Endothelial cell of umbilical vein (primary cell): Measurements from ENCODE around the gene PHF23. TPM values are rescaled to one million over a fixed set of nuclear protein-coding genes. Genes with fewer than 3 reads are reported as not detected.

Experiments used
- BruUV-seq: library from RNA; stranded (reverse); fragments of 400-500 nt; replicated peaks from 2 replicates; lab custom pipeline; 2021; lab: Mats Ljungman, UMichigan
- CTCF ChIA-PET: fragments of 300-600, 350-600 bp; sonication (Branson Sonifier 250); formaldehyde crosslinking; loops from one replicate; lab custom pipeline; 2021; ENCODE audit warnings: antibody characterized with exemption, inconsistent platforms; lab: Charles Lee
- POLR2A ChIA-PET: fragments of 300-600, 350-600 bp; sonication (Branson Sonifier 250); formaldehyde crosslinking; loops from one replicate; lab custom pipeline; 2021; ENCODE audit warnings: antibody characterized with exemption, inconsistent platforms; lab: Charles Lee
- DNase-seq: peaks from one replicate; pipeline ENCODE4 v3.0.0-alpha.2; 2011; ENCODE audit warnings: low read depth, low spot score
- FAIRE-seq: peaks from 2 replicates; lab custom pipeline; 2011; peaks lifted over from hg19 to GRCh38; lab: Jason Lieb, UNC
- H2AFZ ChIP-seq: 2 replicates; pipeline ENCODE4 v1.6.0; 2012; ENCODE audit warnings: low read depth, low read length, control low read depth, inconsistent platforms
- H3K27ac ChIP-seq: 2 replicates; pipeline ENCODE4 v1.5.1; 2011; ENCODE audit warnings: low read depth, mild to moderate bottlenecking, control low read depth, low read length, moderate library complexity; ENCODE audit not compliant: insufficient read depth
- H3K27me3 ChIP-seq, 2 experiments: 2 replicates each; pipeline versions ENCODE4 v1.6.0 to v1.6.1; 2011; ENCODE audit warnings: low read length in 2 of 2, mixed read lengths in 1 of 2; ENCODE audit not compliant: control insufficient read depth in 2 of 2, insufficient read depth in 2 of 2
- H3K36me3 ChIP-seq, 2 experiments: 2 replicates in 1 of 2; 3 replicates in 1 of 2; pipeline ENCODE4 v1.5.1; 2011; ENCODE audit warnings: low read length in 2 of 2, mild to moderate bottlenecking in 1 of 2, moderate library complexity in 1 of 2; ENCODE audit not compliant: control insufficient read depth in 2 of 2, insufficient read depth in 2 of 2; ENCODE audit errors: extremely low read depth in 1 of 2
- H3K4me1 ChIP-seq: 3 replicates; pipeline ENCODE4 v1.5.1; 2011; ENCODE audit warnings: mild to moderate bottlenecking, low read length; ENCODE audit not compliant: control insufficient read depth, insufficient read depth; ENCODE audit errors: extremely low read depth
- H3K4me2 ChIP-seq: 2 replicates; pipeline ENCODE4 v1.6.1; 2011; ENCODE audit warnings: low read length, control low read depth, mixed read lengths; ENCODE audit not compliant: insufficient read depth
- H3K4me3 ChIP-seq, 3 experiments: fragments of 200-600 bp in 1 of 3; sonication (generic), shearing (Covaris generic) in 1 of 3; replicated peaks in 1 of 3; 2 replicates each; pipeline ENCODE4 v1.5.1; 2011 to 2016; ENCODE audit warnings: control low read depth in 3 of 3, low read length in 3 of 3, mild to moderate bottlenecking in 2 of 3, inconsistent platforms in 1 of 3, low read depth in 1 of 3, moderate library complexity in 1 of 3; ENCODE audit not compliant: insufficient read depth in 1 of 3
- H3K79me2 ChIP-seq: 2 replicates; pipeline ENCODE4 v1.6.0; 2012; ENCODE audit warnings: low read length, inconsistent platforms; ENCODE audit not compliant: control insufficient read depth, insufficient read depth
- H3K9ac ChIP-seq: replicated peaks from 2 replicates; pipeline ENCODE3; 2011; ENCODE audit warnings: low read length, control low read depth; ENCODE audit not compliant: insufficient read depth; ENCODE audit errors: extremely low read depth
- H3K9me1 ChIP-seq: replicated peaks from 3 replicates; pipeline ENCODE4 v1.6.0; 2011; ENCODE audit warnings: mild to moderate bottlenecking, low read length; ENCODE audit not compliant: control insufficient read depth, insufficient read depth; ENCODE audit errors: extremely low read depth
- H3K9me3 ChIP-seq: replicated peaks from 2 replicates; pipeline ENCODE4 v1.5.1; 2012; ENCODE audit warnings: low read length, inconsistent platforms; ENCODE audit not compliant: control insufficient read depth, insufficient read depth
- H4K20me1 ChIP-seq: replicated peaks from 2 replicates; pipeline ENCODE3; 2011; ENCODE audit warnings: mild to moderate bottlenecking, low read length; ENCODE audit not compliant: control insufficient read depth, insufficient read depth; ENCODE audit errors: extremely low read depth
- CTCF ChIP-seq, 2 donors: IDR thresholded peaks; 1 replicate in 1 of 2; 2 replicates in 1 of 2; pipeline ENCODE4 v1.5.1; 2011; ENCODE audit warnings: low read length in 2 of 2, mild to moderate bottlenecking in 2 of 2, moderate library complexity in 2 of 2, control low read depth in 1 of 2, inconsistent platforms in 1 of 2, low read depth in 1 of 2; ENCODE audit not compliant: insufficient read depth in 1 of 2; ENCODE audit errors: extremely low read depth in 1 of 2
- EZH2 ChIP-seq: IDR thresholded peaks from 2 replicates; pipeline ENCODE4 v1.6.1; 2012; ENCODE audit warnings: borderline replicate concordance, low read depth, mild to moderate bottlenecking, moderate library complexity, low read length, inconsistent platforms; ENCODE audit not compliant: severe bottlenecking
- FOS ChIP-seq: IDR thresholded peaks from 2 replicates; pipeline ENCODE4 v1.6.1; 2011; ENCODE audit warnings: mild to moderate bottlenecking, low read length, moderate library complexity, borderline replicate concordance; ENCODE audit not compliant: insufficient read depth
- GATA2 ChIP-seq: IDR thresholded peaks from 2 replicates; pipeline ENCODE4 v1.7.0; 2011; ENCODE audit warnings: low read depth, mild to moderate bottlenecking, moderate library complexity, mixed read lengths, low read length; ENCODE audit not compliant: insufficient read length, insufficient read depth
- JUN ChIP-seq: IDR thresholded peaks from 2 replicates; pipeline ENCODE4 v1.6.1; 2011; ENCODE audit warnings: borderline replicate concordance, low read depth; ENCODE audit not compliant: insufficient read length, insufficient read depth
- MAX ChIP-seq: IDR thresholded peaks from 2 replicates; pipeline ENCODE4 v1.6.1; 2011; ENCODE audit not compliant: insufficient read depth, insufficient read length
- MYC ChIP-seq: IDR thresholded peaks from one replicate; pipeline ENCODE4 v1.6.1; 2011; ENCODE audit warnings: mild to moderate bottlenecking, low read depth, low read length
- POLR2A ChIP-seq: IDR thresholded peaks from 2 replicates; pipeline ENCODE4 v1.6.1; 2012; ENCODE audit warnings: low read depth, mild to moderate bottlenecking, control low read depth, low read length
- POLR2AphosphoS5 ChIP-seq: IDR thresholded peaks from 2 replicates; pipeline ENCODE4 v1.6.1; 2012; ENCODE audit warnings: low read depth, mild to moderate bottlenecking, control low read depth, low read length, moderate library complexity; ENCODE audit not compliant: insufficient read depth
- dilution Hi-C: fragments of 300-500 bp; cut with MboI; formaldehyde crosslinking; loops from one replicate; pipeline ENCODE4 v1.15.0; 2019; ENCODE audit warnings: low sequenced_read_pairs; ENCODE audit not compliant: extremely low pct_ligation_motif_present
- intact Hi-C: fragments of 100-400 bp; cut with micrococcal nuclease; formaldehyde crosslinking; loops from one replicate; pipeline ENCODE4 v1.10.0; 2022
- polyA plus RNA-seq, 4 experiments: library from polyadenylated mRNA; depleted of rRNA in 3 of 4; stranded (reverse) in 3 of 4; unstranded in 1 of 4; fragments of >200 nt; gene quantifications; 2 replicates each; pipeline versions ENCODE4 v1.2.1 to v1.2.3, GENCODE V29; 2011 to 2012; ENCODE audit warnings: missing spikeins in 1 of 4
- total RNA-seq: library from RNA; stranded (reverse); gene quantifications from 2 replicates; pipeline ENCODE4 v1.2.3, GENCODE V29; 2021

The PHF23 gene
- total and polyA plus RNA-seq, 2 donors (not counting 3 experiments of a cell fraction or from before 2014, with no cell fraction given), result 35.6 to 54.7 TPM

- BruUV-seq, result no TSS peak
- Histone ChIP-seq H3K4me2 (no peak overlapping the region), H3K9me1 (no peaks in the 10 kb centered on the region), H3K9ac (no peak overlapping the region), H3K9me3 (no peaks in the 10 kb centered on the region), H4K20me1 (no peaks in the 10 kb centered on the region), H3K27ac (no peak overlapping the region), H2AFZ (no peak overlapping the region), H3K79me2 (peaks cover 15% of the 10 kb centered on the region), H3K36me3 (peaks cover 8 to 14% of the 10 kb centered on the region in 2 experiments), H3K27me3 (no peaks in the 10 kb centered on the region), H3K4me1 (peaks cover 40% of the 10 kb centered on the region), H3K4me3 (no peak overlapping the region)
- CTCF ChIA-PET, result interaction anchor here (4.5 kb wide), 1 partner anchor 79 kb away, joined by 94 read pairs; no protein-coding TSS in a partner anchor
- FAIRE-seq (no peak), DNase-seq (no peak)
- intact Hi-C loops, result no loop called here
- no peak for TF ChIP-seq POLR2A
- TF ChIP-seq MYC, result no peak
- no peak for TF ChIP-seq CTCF (IDR thresholded peaks at IDR 0.05; ENCODE audit: extremely low read depth in 1 of 2, insufficient read depth in 1 of 2, low read depth in 1 of 2, low read length in 2 of 2)
- TF ChIP-seq GATA2, result no peak
- TF ChIP-seq POLR2AphosphoS5, result no peak
- TF ChIP-seq EZH2, result no peak
- no peak for TF ChIP-seq MAX
- TF ChIP-seq FOS, result no peak
- no peak for TF ChIP-seq JUN
- dilution Hi-C loops, result no loop called here
- POLR2A ChIA-PET, result interaction anchor here (1.4 kb wide), 1 partner anchor 21 kb away, joined by 4 read pairs; the partner anchor contains the start of gene PHF23
Measured at GRCh38 chr17:7218166-7218565, 21.1 kb downstream of the PHF23 start.
